ENCODE results near the gene PPTC7. TPM values are rescaled to one million over a fixed set of nuclear protein-coding genes. Genes with fewer than 3 reads are reported as not detected.

PPTC7 gene
- total and polyA plus RNA-seq, 2 of the 13 experiments (the other 11 are each of a cell fraction or from before 2014, with no cell fraction given), result 4.8 to 12.3 TPM

- no peak for TF ChIP-seq CREB1 (IDR thresholded peaks at IDR 0.05)
- TF ChIP-seq CREB1 (CRISPR knock-in tag; IDR thresholded peaks at IDR 0.05), result peak; percentile 49
- no peak for TF ChIP-seq THRA (CRISPR knock-in tag; IDR thresholded peaks at IDR 0.05; ENCODE audit: borderline replicate concordance)
- no peak for TF ChIP-seq ZNF101 (CRISPR knock-in tag; IDR thresholded peaks at IDR 0.05; ENCODE audit: borderline replicate concordance, low read depth)
- TF ChIP-seq SUZ12 (IDR thresholded peaks at IDR 0.05; ENCODE audit: low read depth, low read length), result peak; percentile 36; the same call in 1 of the 2 replicates
- TF ChIP-seq ZNF205 (CRISPR knock-in tag; IDR thresholded peaks at IDR 0.05), result no peak
- TF ChIP-seq ZFY (CRISPR knock-in tag; IDR thresholded peaks at IDR 0.05), result peak; percentile 5; the same call in 1 of the 2 replicates
- TF ChIP-seq, protein P1, sequence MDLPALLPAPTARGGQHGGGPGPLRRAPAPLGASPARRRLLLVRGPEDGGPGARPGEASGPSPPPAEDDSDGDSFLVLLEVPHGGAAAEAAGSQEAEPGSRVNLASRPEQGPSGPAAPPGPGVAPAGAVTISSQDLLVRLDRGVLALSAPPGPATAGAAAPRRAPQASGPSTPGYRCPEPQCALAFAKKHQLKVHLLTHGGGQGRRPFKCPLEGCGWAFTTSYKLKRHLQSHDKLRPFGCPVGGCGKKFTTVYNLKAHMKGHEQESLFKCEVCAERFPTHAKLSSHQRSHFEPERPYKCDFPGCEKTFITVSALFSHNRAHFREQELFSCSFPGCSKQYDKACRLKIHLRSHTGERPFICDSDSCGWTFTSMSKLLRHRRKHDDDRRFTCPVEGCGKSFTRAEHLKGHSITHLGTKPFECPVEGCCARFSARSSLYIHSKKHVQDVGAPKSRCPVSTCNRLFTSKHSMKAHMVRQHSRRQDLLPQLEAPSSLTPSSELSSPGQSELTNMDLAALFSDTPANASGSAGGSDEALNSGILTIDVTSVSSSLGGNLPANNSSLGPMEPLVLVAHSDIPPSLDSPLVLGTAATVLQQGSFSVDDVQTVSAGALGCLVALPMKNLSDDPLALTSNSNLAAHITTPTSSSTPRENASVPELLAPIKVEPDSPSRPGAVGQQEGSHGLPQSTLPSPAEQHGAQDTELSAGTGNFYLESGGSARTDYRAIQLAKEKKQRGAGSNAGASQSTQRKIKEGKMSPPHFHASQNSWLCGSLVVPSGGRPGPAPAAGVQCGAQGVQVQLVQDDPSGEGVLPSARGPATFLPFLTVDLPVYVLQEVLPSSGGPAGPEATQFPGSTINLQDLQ (CRISPR knock-in tag; IDR thresholded peaks at IDR 0.05), result no peak
- TF ChIP-seq HOXA5 (CRISPR knock-in tag; IDR thresholded peaks at IDR 0.05), result no peak; the same call in 1 of the 2 replicates
- TF ChIP-seq FOSL1 (CRISPR knock-in tag; IDR thresholded peaks at IDR 0.05; ENCODE audit: borderline replicate concordance), result no peak
- TF ChIP-seq ZEB1 (IDR thresholded peaks at IDR 0.05; ENCODE audit: insufficient replicate concordance, low read depth), result no peak
- TF ChIP-seq ZNF17 (CRISPR knock-in tag; IDR thresholded peaks at IDR 0.05), result no peak
- no peak for TF ChIP-seq KLF13 (CRISPR knock-in tag; IDR thresholded peaks at IDR 0.05)
- no peak for TF ChIP-seq GTF2F1 (IDR thresholded peaks at IDR 0.05; ENCODE audit: low read length)
- no peak for TF ChIP-seq NFE2L1 (CRISPR knock-in tag; IDR thresholded peaks at IDR 0.05; ENCODE audit: borderline replicate concordance)
- no peak for TF ChIP-seq JUNB (CRISPR knock-in tag; IDR thresholded peaks at IDR 0.05; ENCODE audit: borderline replicate concordance)
- TF ChIP-seq HOXA3 (CRISPR knock-in tag; IDR thresholded peaks at IDR 0.05), result peak; percentile 18; the same call in 1 of the 2 replicates
- TF ChIP-seq, protein P2, sequence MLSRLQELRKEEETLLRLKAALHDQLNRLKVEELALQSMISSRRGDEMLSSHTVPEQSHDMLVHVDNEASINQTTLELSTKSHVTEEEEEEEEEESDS (CRISPR knock-in tag; IDR thresholded peaks at IDR 0.05; ENCODE audit: borderline replicate concordance), result no peak
- TF ChIP-seq SMAD3 (CRISPR knock-in tag; IDR thresholded peaks at IDR 0.05), result no peak
- TF ChIP-seq MAFK (conservative IDR thresholded peaks at IDR 0.05 in 1 of 2, IDR thresholded peaks at IDR 0.05 in 1 of 2; ENCODE audit: low read length in 2 of 2), result no peak
- TF ChIP-seq YEATS4 (CRISPR knock-in tag; IDR thresholded peaks at IDR 0.05; ENCODE audit: borderline replicate concordance), result no peak
- TF ChIP-seq ZNF510 (CRISPR knock-in tag; IDR thresholded peaks at IDR 0.05; ENCODE audit: low read depth), result no peak
- TF ChIP-seq DNMT3B (CRISPR knock-in tag; conservative IDR thresholded peaks at IDR 0.05), result no peak
- TF ChIP-seq, protein P3, sequence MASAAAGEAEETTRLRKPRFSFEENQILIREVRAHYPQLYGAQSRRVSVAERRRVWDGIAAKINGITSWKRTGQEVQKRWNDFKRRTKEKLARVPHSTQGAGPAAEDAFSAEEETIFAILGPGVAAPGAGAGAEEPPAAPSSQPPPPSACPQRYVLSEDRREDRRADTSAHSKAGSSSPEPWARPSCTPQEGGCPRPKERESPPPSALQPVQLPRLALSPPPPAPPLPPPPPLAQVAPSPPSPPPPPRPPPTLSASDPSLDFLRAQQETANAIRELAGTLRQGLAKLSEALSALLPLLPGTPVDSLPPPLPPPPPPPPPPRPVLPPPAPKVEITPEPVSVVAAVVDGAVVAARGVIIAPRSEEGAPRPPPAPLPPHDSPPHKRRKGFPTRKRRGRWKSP (CRISPR knock-in tag; IDR thresholded peaks at IDR 0.05), result no peak
- no peak for TF ChIP-seq MTF2 (CRISPR knock-in tag; IDR thresholded peaks at IDR 0.05; ENCODE audit: borderline replicate concordance)
- no peak for TF ChIP-seq ZFP1 (CRISPR knock-in tag; IDR thresholded peaks at IDR 0.05)
- TF ChIP-seq SP1 (IDR thresholded peaks at IDR 0.05), result no peak
- TF ChIP-seq SP1 (CRISPR knock-in tag; IDR thresholded peaks at IDR 0.05), result no peak; the same call in 1 of the 2 replicates
These were observed at the start of gene PPTC7 (continued) for GRCh38 chr12:110583137-110584059.
